ENCODE measurements around the gene MBOAT1.
"Not testable (repeated sequence)": the region's sequence is repeated elsewhere in the genome, so short reads cannot be mapped to it uniquely, and the experiment has no call there.

MBOAT1 gene

GRCh38 chr6:20212392-20213111 is at the start of gene MBOAT1:
Gene MBOAT1 (minus strand): TSS chr6:20212469. CDS start chr6:20212234, 235 bp downstream.
- peak; percentile 80 for DNase-seq

GRCh38 chr6:20261685-20262084 is 49.4 kb upstream of the MBOAT1 start:
- DNase-seq: no peak

- DNase-seq: no peak
Measured at GRCh38 chr6:20260360-20260759, 48.1 kb upstream of the MBOAT1 start.

- no peak for DNase-seq
Measured at GRCh38 chr6:20259316-20260049, 47.2 kb upstream of the MBOAT1 start.

GRCh38 chr6:20255428-20255827 is 43.2 kb upstream of the MBOAT1 start:
- no peak for DNase-seq

GRCh38 chr6:20254295-20254694 is 42.0 kb upstream of the MBOAT1 start:
- DNase-seq: no peak

- DNase-seq: no peak
Measured at GRCh38 chr6:20253021-20253420, 40.8 kb upstream of the MBOAT1 start.

- no peak for DNase-seq
Measured at GRCh38 chr6:20252311-20252710, 40.0 kb upstream of the MBOAT1 start.

GRCh38 chr6:20251525-20251924 is 39.3 kb upstream of the MBOAT1 start:
- no peak for DNase-seq

- no peak for DNase-seq
Measured at GRCh38 chr6:20246125-20246524, 33.9 kb upstream of the MBOAT1 start.

GRCh38 chr6:20244807-20245681 is 32.8 kb upstream of the MBOAT1 start:
- not testable (repeated sequence) for DNase-seq

- DNase-seq: no peak
Measured at GRCh38 chr6:20243288-20243687, 31.0 kb upstream of the MBOAT1 start.

GRCh38 chr6:20242397-20242796 is 30.1 kb upstream of the MBOAT1 start:
- no peak for DNase-seq

- no peak for DNase-seq
Measured at GRCh38 chr6:20241102-20241501, 28.8 kb upstream of the MBOAT1 start.

- no peak for DNase-seq
Measured at GRCh38 chr6:20238688-20239587, 26.7 kb upstream of the MBOAT1 start.

- DNase-seq: no peak
Measured at GRCh38 chr6:20237677-20238460, 25.6 kb upstream of the MBOAT1 start.

- DNase-seq: no peak
Measured at GRCh38 chr6:20236909-20237600, 24.8 kb upstream of the MBOAT1 start.

GRCh38 chr6:20236344-20236743 is 24.1 kb upstream of the MBOAT1 start:
- no peak for DNase-seq

- no peak for DNase-seq
Measured at GRCh38 chr6:20235041-20235440, 22.8 kb upstream of the MBOAT1 start.

- no peak for DNase-seq
Measured at GRCh38 chr6:20234136-20234535, 21.9 kb upstream of the MBOAT1 start.

Data from GF-D8 (cell line).